H9 (cell line): ENCODE data around the gene GABARAP. TPM values are rescaled to one million over a fixed set of nuclear protein-coding genes. Genes with fewer than 3 reads are reported as not detected.

ENCODE experiments used
- DNase-seq: peaks from one replicate; pipeline ENCODE4 v3.0.0-alpha.2; 2017
- H2AFZ ChIP-seq: one replicate; pipeline ENCODE4 v1.6.1; 2013; ENCODE audit warnings: mild to moderate bottlenecking, low read length, control low read depth, moderate library complexity
- H2AK5ac ChIP-seq: 2 replicates; pipeline ENCODE4 v1.6.1; 2013; ENCODE audit warnings: low read length, control low read depth, mixed read lengths; ENCODE audit not compliant: insufficient read length
- H2BK120ac ChIP-seq: one replicate; pipeline ENCODE4 v1.6.1; 2013; ENCODE audit warnings: low read depth, mild to moderate bottlenecking, low read length, control low read depth, inconsistent platforms; ENCODE audit not compliant: poor library complexity, severe bottlenecking
- H2BK12ac ChIP-seq: 2 replicates; pipeline ENCODE4 v1.6.1; 2013; ENCODE audit warnings: low read length, control low read depth, mixed read lengths, low read depth; ENCODE audit not compliant: insufficient read length
- H2BK15ac ChIP-seq: 2 replicates; pipeline ENCODE4 v1.6.1; 2013; ENCODE audit warnings: low read depth, low read length, control low read depth
- H2BK20ac ChIP-seq: one replicate; pipeline ENCODE4 v1.6.1; 2013; ENCODE audit warnings: low read depth, mild to moderate bottlenecking, low read length, control low read depth, inconsistent platforms; ENCODE audit not compliant: poor library complexity, severe bottlenecking
- H2BK5ac ChIP-seq: 2 replicates; pipeline ENCODE4 v1.6.1; 2013; ENCODE audit warnings: low read length, control low read depth, mixed read lengths; ENCODE audit not compliant: insufficient read length
- H3K14ac ChIP-seq: 2 replicates; pipeline ENCODE4 v1.6.1; 2013; ENCODE audit warnings: low read length, control low read depth; ENCODE audit not compliant: insufficient read depth
- H3K18ac ChIP-seq: 2 replicates; pipeline ENCODE4 v1.6.1; 2013; ENCODE audit warnings: low read depth, mild to moderate bottlenecking, mixed read lengths, low read length, control low read depth; ENCODE audit not compliant: insufficient read length
- H3K23ac ChIP-seq: 2 replicates; pipeline ENCODE4 v1.6.1; 2013; ENCODE audit warnings: low read length, control low read depth, mixed read lengths, low read depth; ENCODE audit not compliant: insufficient read length
- H3K23me2 ChIP-seq: 2 replicates; pipeline ENCODE4 v1.6.1; 2013; ENCODE audit warnings: low read depth, mild to moderate bottlenecking, mixed read lengths, low read length, control low read depth; ENCODE audit not compliant: insufficient read length, poor library complexity, severe bottlenecking
- H3K27ac ChIP-seq: 2 replicates; pipeline ENCODE4 v1.5.1; 2013; ENCODE audit warnings: low read length, control low read depth, mixed read lengths, low read depth; ENCODE audit not compliant: insufficient read length
- H3K27me3 ChIP-seq: 2 replicates; pipeline ENCODE4 v1.6.1; 2013; ENCODE audit warnings: low read length, control low read depth, inconsistent platforms; ENCODE audit not compliant: insufficient read depth
- H3K4ac ChIP-seq: 2 replicates; pipeline ENCODE4 v1.6.1; 2013; ENCODE audit warnings: low read depth, mild to moderate bottlenecking, control low read depth, inconsistent platforms, low read length, moderate library complexity
- H3K4me1 ChIP-seq: 2 replicates; pipeline ENCODE4 v1.6.1; 2013; ENCODE audit warnings: low read length, control low read depth, inconsistent platforms; ENCODE audit not compliant: insufficient read depth
- H3K4me2 ChIP-seq: 2 replicates; pipeline ENCODE4 v1.6.1; 2013; ENCODE audit warnings: low read length, control low read depth, mixed read lengths; ENCODE audit not compliant: insufficient read length, insufficient read depth
- H3K56ac ChIP-seq: 2 replicates; pipeline ENCODE4 v1.6.1; 2013; ENCODE audit warnings: low read depth, mild to moderate bottlenecking, mixed read lengths, low read length, control low read depth; ENCODE audit not compliant: insufficient read length
- H3K79me1 ChIP-seq: 2 replicates; pipeline ENCODE4 v1.6.1; 2013; ENCODE audit warnings: low read depth, mild to moderate bottlenecking, moderate library complexity, low read length, control low read depth, inconsistent platforms; ENCODE audit not compliant: insufficient read depth, poor library complexity, severe bottlenecking
- H3K79me2 ChIP-seq: 2 replicates; pipeline ENCODE4 v1.6.1; 2013; ENCODE audit warnings: low read length, control low read depth, inconsistent platforms; ENCODE audit not compliant: insufficient read depth
- H3K9ac ChIP-seq: 2 replicates; pipeline ENCODE4 v1.6.1; 2013; ENCODE audit warnings: low read length, control low read depth, mixed read lengths; ENCODE audit not compliant: insufficient read length; ENCODE audit errors: extremely low read depth
- H3K9me3 ChIP-seq: one replicate; pipeline ENCODE4 v1.6.1; 2013; ENCODE audit warnings: low read depth, low read length, inconsistent platforms; ENCODE audit not compliant: control insufficient read depth
- H3T11ph ChIP-seq: one replicate; pipeline ENCODE4 v1.6.1; 2013; ENCODE audit warnings: mild to moderate bottlenecking, low read length, control low read depth, inconsistent platforms
- H4K20me1 ChIP-seq: one replicate; pipeline ENCODE4 v1.6.1; 2013; ENCODE audit not compliant: control insufficient read depth, insufficient read length, insufficient read depth
- H4K5ac ChIP-seq: 2 replicates; pipeline ENCODE4 v1.6.1; 2013; ENCODE audit warnings: low read depth, mild to moderate bottlenecking, mixed read lengths, low read length, control low read depth; ENCODE audit not compliant: insufficient read length
- H4K8ac ChIP-seq: replicated peaks from 2 replicates; pipeline ENCODE4 v1.6.1; 2013; ENCODE audit warnings: low read length, control low read depth, mixed read lengths, low read depth; ENCODE audit not compliant: insufficient read length
- H4K91ac ChIP-seq: 2 replicates; pipeline ENCODE4 v1.6.1; 2013; ENCODE audit warnings: low read depth, mild to moderate bottlenecking, moderate library complexity, mixed read lengths, low read length, control low read depth; ENCODE audit not compliant: insufficient read length
- H3K27ac Mint-ChIP-seq, 3 experiments: 2 replicates in 2 of 3; 3 replicates in 1 of 3; pipeline ENCODE4 v1.8.0; 2020 to 2021; ENCODE audit warnings: mixed read lengths in 3 of 3, mild to moderate bottlenecking in 1 of 3, moderate library complexity in 1 of 3
- H3K27me3 Mint-ChIP-seq: 2 replicates; pipeline ENCODE4 v1.8.0; 2021; ENCODE audit warnings: low read depth, mild to moderate bottlenecking, moderate library complexity, mixed read lengths
- H3K36me3 Mint-ChIP-seq, 3 experiments: 2 replicates in 2 of 3; 3 replicates in 1 of 3; pipeline ENCODE4 v1.8.0; 2020 to 2021; ENCODE audit warnings: low read depth in 3 of 3, mixed read lengths in 3 of 3; ENCODE audit not compliant: insufficient read depth in 1 of 3
- H3K4me1 Mint-ChIP-seq, 2 experiments: 2 replicates each; pipeline ENCODE4 v1.8.0; 2020; ENCODE audit warnings: mixed read lengths in 2 of 2
- H3K4me3 Mint-ChIP-seq, 2 experiments: 2 replicates in 1 of 2; 3 replicates in 1 of 2; pipeline ENCODE4 v1.8.0; 2020 to 2021; ENCODE audit warnings: mild to moderate bottlenecking in 2 of 2, mixed read lengths in 2 of 2, moderate library complexity in 1 of 2
- H3K9me3 Mint-ChIP-seq, 2 experiments: 2 replicates in 1 of 2; 3 replicates in 1 of 2; pipeline ENCODE4 v1.8.0; 2020; ENCODE audit warnings: mild to moderate bottlenecking in 2 of 2, mixed read lengths in 2 of 2, moderate library complexity in 1 of 2
- WGBS: extraction: QIAGEN DNeasy Blood & Tissue Kit; methylation state at CpG from one replicate; pipeline ENCODE4 v1.1.7; 2013; ENCODE audit warnings: missing lambda C conversion rate, low lambda C conversion rate, mixed read lengths; ENCODE audit not compliant: insufficient read length; ENCODE audit errors: extremely low coverage; 5-methylcytosine and 5-hydroxymethylcytosine counted together
- total RNA-seq: library from RNA; stranded (reverse); gene quantifications from 2 replicates; pipeline ENCODE4 v1.2.1, GENCODE V29; 2021
- TF ChIP-seq, protein P1 (sequence below): fragments of 200-600 bp; sonication (generic); conservative IDR thresholded peaks from 3 replicates; pipeline ENCODE4 v1.8.0; 2021; ENCODE audit warnings: antibody characterized with exemption, mild to moderate bottlenecking

GABARAP gene
- total RNA-seq, 1 experiment from 2014 or later, result 261 TPM

DNA sequence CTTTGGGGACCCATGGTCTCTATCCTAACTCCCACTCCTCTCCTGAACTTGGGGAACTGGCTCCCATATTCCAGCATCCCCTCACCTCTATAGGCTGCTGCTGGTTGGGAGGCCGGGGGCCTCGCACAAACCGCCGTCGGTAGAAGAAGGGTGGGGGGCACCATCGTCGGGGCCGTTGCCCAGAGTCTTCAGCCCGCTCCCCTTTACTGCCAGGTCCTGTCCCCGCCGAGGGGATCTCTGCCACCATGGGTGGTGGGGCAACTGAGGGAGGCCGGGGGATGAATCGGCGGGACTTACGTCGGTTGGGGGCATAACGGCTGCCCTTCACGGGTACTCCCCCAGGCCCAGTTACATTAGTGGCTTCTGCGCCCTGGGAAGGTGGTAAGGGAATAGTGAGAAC is 47.9 kb upstream of the GABARAP start:
- Histone ChIP-seq H2BK120ac (no peak overlapping the region), H4K20me1 (no peaks in the 10 kb centered on the region), H3K27me3 (peaks cover 2% of the 10 kb centered on the region), H3K27ac (no peak overlapping the region), H2BK15ac (no peak overlapping the region), H2AK5ac (no peak overlapping the region), H4K8ac (no peak overlapping the region), H2BK12ac (no peak overlapping the region), H4K91ac (no peak overlapping the region), H3T11ph (no peak overlapping the region), H3K14ac (no peak overlapping the region), H3K79me2 (no peaks in the 10 kb centered on the region), H3K23me2 (peaks cover 4% of the 10 kb centered on the region), H3K4ac (no peak overlapping the region), H3K23ac (no peak overlapping the region), H2BK20ac (no peak overlapping the region), H3K4me1 (peaks cover 2% of the 10 kb centered on the region; the same call in 1 of the 2 replicates), H3K56ac (no peak overlapping the region), H3K9ac (no peak overlapping the region), H3K4me2 (no peak overlapping the region), H3K79me1 (no peaks in the 10 kb centered on the region), H3K9me3 (no peaks in the 10 kb centered on the region), H2BK5ac (no peak overlapping the region), H2AFZ (no peak overlapping the region), H3K18ac (no peak overlapping the region), H4K5ac (no peak overlapping the region)
- WGBS, result no CpG with 5 or more reads among the region's 19 CpGs
- DNase-seq, result no peak
- peaks cover 33% of the 10 kb centered on the region for H3K27me3 Mint-ChIP-seq
- H3K4me3 Mint-ChIP-seq, result peak overlapping the region in 1 of 2 experiments; percentile 50; a peak in 1 of 5 replicates
- H3K27ac Mint-ChIP-seq, result no peak overlapping the region
- peaks cover 3 to 22% (median 11%) of the 10 kb centered on the region in 3 experiments; a peak in 5 of 7 replicates for H3K36me3 Mint-ChIP-seq
- H3K4me1 Mint-ChIP-seq, result peaks cover 11 to 20% of the 10 kb centered on the region in 2 experiments
- H3K9me3 Mint-ChIP-seq, result no peaks in the 10 kb centered on the region; a peak in 1 of 5 replicates
- TF ChIP-seq, protein P1, sequence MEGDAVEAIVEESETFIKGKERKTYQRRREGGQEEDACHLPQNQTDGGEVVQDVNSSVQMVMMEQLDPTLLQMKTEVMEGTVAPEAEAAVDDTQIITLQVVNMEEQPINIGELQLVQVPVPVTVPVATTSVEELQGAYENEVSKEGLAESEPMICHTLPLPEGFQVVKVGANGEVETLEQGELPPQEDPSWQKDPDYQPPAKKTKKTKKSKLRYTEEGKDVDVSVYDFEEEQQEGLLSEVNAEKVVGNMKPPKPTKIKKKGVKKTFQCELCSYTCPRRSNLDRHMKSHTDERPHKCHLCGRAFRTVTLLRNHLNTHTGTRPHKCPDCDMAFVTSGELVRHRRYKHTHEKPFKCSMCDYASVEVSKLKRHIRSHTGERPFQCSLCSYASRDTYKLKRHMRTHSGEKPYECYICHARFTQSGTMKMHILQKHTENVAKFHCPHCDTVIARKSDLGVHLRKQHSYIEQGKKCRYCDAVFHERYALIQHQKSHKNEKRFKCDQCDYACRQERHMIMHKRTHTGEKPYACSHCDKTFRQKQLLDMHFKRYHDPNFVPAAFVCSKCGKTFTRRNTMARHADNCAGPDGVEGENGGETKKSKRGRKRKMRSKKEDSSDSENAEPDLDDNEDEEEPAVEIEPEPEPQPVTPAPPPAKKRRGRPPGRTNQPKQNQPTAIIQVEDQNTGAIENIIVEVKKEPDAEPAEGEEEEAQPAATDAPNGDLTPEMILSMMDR, result no peak
